ENCODE data around the gene MTERF2. TPM values are rescaled to one million over a fixed set of nuclear protein-coding genes. Genes with fewer than 3 reads are reported as not detected.

The MTERF2 gene
- total RNA-seq, 1 experiment from 2014 or later = 5.0 TPM

DNA sequence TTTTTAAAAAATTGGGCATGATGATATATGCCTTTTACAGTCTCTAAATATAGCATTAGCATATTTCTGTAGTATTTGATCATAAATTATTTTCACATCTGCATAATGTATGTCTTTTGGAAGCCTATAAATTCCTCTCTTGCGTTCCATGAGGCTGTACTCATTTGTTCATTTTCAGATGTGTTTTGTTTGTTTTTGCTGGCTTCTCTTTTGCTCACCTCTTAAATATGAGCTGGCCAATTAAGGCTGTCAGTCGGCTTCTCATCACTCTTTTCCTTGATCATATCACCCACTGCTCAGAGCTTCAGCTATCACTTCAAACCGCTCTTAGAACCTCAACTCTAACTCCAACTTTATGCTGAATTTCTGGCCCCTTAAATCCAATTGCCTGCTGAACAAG is 24.7 kb downstream of the MTERF2 start:
- no peak overlapping the region for H3K18ac ChIP-seq (ENCODE audit: insufficient read length, low read depth, low read length)
- H2BK15ac ChIP-seq (ENCODE audit: low read depth, low read length) = no peak overlapping the region
- Mint-ChIP-seq H3K9me3 (no peaks in the 10 kb centered on the region), H3K4me1 (peaks cover 6% of the 10 kb centered on the region in 2 experiments), H3K4me3 (no peak overlapping the region), H3K27ac (no peak overlapping the region), H3K36me3 (ENCODE audit: insufficient read depth in 1 of 3, low read depth in 3 of 3) (peaks cover 0 to 4% (median 4%) of the 10 kb centered on the region in 3 experiments; a peak in 1 of 7 replicates), H3K27me3 (ENCODE audit: low read depth) (no peaks in the 10 kb centered on the region; the same call in 1 of the 2 replicates)
- H4K8ac ChIP-seq (replicated peaks; ENCODE audit: insufficient read length, low read depth, low read length) = no peak overlapping the region
- H3K23me2 ChIP-seq (ENCODE audit: insufficient read length, low read depth, low read length, poor library complexity, severe bottlenecking) = no peaks in the 10 kb centered on the region
- no peak overlapping the region for H2BK120ac ChIP-seq (ENCODE audit: low read depth, low read length, poor library complexity, severe bottlenecking)
- no peaks in the 10 kb centered on the region for H3K27me3 ChIP-seq (ENCODE audit: insufficient read depth, low read length)
- H2AK5ac ChIP-seq (ENCODE audit: insufficient read length, low read length) = no peak overlapping the region
- no peak overlapping the region for H3K56ac ChIP-seq (ENCODE audit: insufficient read length, low read depth, low read length)
- no peak overlapping the region for H3K14ac ChIP-seq (ENCODE audit: insufficient read depth, low read length)
- no peak overlapping the region for H4K91ac ChIP-seq (ENCODE audit: insufficient read length, low read depth, low read length)
- no peak overlapping the region for H3K23ac ChIP-seq (ENCODE audit: insufficient read length, low read depth, low read length)
- no peak for DNase-seq
- 0 out of 2 replicates have a peak, but pooled peaks cover 2% of the 10 kb centered on the region for H3K79me2 ChIP-seq (ENCODE audit: insufficient read depth, low read length)
- H3T11ph ChIP-seq (ENCODE audit: low read length) = no peak overlapping the region
- no peaks in the 10 kb centered on the region for H4K20me1 ChIP-seq (ENCODE audit: control insufficient read depth, insufficient read depth, insufficient read length)
- no peak overlapping the region for H3K4me2 ChIP-seq (ENCODE audit: insufficient read depth, insufficient read length, low read length)
- no peak overlapping the region for H3K27ac ChIP-seq (ENCODE audit: insufficient read length, low read depth, low read length)
- H2BK12ac ChIP-seq (ENCODE audit: insufficient read length, low read depth, low read length) = no peak overlapping the region
- H2BK20ac ChIP-seq (ENCODE audit: low read depth, low read length, poor library complexity, severe bottlenecking) = no peak overlapping the region
- no peak overlapping the region for H3K9ac ChIP-seq (ENCODE audit: extremely low read depth, insufficient read length, low read length)
- H3K4me1 ChIP-seq (ENCODE audit: insufficient read depth, low read length) = no peaks in the 10 kb centered on the region
- no peak overlapping the region for H2BK5ac ChIP-seq (ENCODE audit: insufficient read length, low read length)
- H3K9me3 ChIP-seq (ENCODE audit: control insufficient read depth, low read depth, low read length) = no peaks in the 10 kb centered on the region
- TF ChIP-seq, protein P1, sequence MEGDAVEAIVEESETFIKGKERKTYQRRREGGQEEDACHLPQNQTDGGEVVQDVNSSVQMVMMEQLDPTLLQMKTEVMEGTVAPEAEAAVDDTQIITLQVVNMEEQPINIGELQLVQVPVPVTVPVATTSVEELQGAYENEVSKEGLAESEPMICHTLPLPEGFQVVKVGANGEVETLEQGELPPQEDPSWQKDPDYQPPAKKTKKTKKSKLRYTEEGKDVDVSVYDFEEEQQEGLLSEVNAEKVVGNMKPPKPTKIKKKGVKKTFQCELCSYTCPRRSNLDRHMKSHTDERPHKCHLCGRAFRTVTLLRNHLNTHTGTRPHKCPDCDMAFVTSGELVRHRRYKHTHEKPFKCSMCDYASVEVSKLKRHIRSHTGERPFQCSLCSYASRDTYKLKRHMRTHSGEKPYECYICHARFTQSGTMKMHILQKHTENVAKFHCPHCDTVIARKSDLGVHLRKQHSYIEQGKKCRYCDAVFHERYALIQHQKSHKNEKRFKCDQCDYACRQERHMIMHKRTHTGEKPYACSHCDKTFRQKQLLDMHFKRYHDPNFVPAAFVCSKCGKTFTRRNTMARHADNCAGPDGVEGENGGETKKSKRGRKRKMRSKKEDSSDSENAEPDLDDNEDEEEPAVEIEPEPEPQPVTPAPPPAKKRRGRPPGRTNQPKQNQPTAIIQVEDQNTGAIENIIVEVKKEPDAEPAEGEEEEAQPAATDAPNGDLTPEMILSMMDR (conservative IDR thresholded peaks at IDR 0.05) = no peak
- H2AFZ ChIP-seq (ENCODE audit: low read length) = no peak overlapping the region
- no CpG with 5 or more reads among the region's 3 CpGs for WGBS (ENCODE audit: extremely low coverage, insufficient read length, low lambda C conversion rate)
- no peak overlapping the region for H4K5ac ChIP-seq (ENCODE audit: insufficient read length, low read depth, low read length)
- no peaks in the 10 kb centered on the region for H3K79me1 ChIP-seq (ENCODE audit: insufficient read depth, low read depth, low read length, poor library complexity, severe bottlenecking)
- no peak overlapping the region for H3K4ac ChIP-seq (ENCODE audit: low read depth, low read length)

Measured in H9 (cell line).